ENCODE results near the gene TMEM51. TPM values are rescaled to one million over a fixed set of nuclear protein-coding genes. Genes with fewer than 3 reads are reported as not detected.
A peak's percentile ranks its signal among the peaks of the same experiment; 100 is the strongest.

The TMEM51 gene
- total and polyA plus RNA-seq, 10 of the 15 experiments (the other 5 are each of a cell fraction or from before 2014, with no cell fraction given) = 0.55 to 4.8 (median 3.1) TPM

DNA sequence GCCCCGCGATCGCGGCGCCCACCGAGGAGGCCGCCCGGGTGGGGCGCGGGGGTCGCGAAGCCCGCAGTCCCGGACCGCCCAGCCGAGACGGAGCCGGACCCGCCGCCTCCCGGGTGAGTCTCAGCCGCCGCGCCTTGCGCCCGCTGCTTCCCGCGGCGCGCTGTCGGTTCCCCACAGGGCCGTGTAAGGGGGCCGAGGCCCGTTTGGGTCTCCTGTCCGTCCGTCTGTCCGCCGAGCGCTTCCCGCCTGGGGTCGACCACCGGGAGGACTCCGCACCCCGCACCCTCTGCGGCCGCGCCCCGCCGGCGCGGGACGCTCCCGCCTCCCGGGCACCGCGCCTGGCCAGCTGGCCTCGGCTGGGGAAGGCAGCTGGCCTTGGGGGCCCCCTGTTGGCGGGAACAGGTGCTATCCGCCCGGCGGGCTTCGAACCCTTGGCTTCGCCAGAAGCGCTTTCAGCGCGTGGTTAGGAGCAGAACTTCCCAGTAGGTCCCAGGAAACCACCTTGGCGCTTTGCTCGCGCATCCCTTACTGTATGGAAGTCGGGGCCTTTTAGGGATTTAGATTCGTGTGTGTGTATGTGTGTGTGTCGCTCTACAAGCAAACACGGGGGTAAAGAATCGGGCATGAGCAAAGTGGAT, 414 bp downstream of the TMEM51 start (continued):
- TF ChIP-seq ZNF217 (IDR thresholded peaks at IDR 0.05) = peak; percentile 76
- TF ChIP-seq, protein P1, sequence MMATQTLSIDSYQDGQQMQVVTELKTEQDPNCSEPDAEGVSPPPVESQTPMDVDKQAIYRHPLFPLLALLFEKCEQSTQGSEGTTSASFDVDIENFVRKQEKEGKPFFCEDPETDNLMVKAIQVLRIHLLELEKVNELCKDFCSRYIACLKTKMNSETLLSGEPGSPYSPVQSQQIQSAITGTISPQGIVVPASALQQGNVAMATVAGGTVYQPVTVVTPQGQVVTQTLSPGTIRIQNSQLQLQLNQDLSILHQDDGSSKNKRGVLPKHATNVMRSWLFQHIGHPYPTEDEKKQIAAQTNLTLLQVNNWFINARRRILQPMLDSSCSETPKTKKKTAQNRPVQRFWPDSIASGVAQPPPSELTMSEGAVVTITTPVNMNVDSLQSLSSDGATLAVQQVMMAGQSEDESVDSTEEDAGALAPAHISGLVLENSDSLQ (IDR thresholded peaks at IDR 0.05) = no peak
- no peak for TF ChIP-seq ZSCAN29 (IDR thresholded peaks at IDR 0.05)
- TF ChIP-seq EGR1 (IDR thresholded peaks at IDR 0.05; ENCODE audit: borderline replicate concordance in 1 of 2, low read depth in 2 of 2, low read length in 2 of 2) = no peak
- no peak for TF ChIP-seq JUNB (IDR thresholded peaks at IDR 0.05)
- no peak for TF ChIP-seq SMAD5 (IDR thresholded peaks at IDR 0.05; ENCODE audit: low read depth)
- no peak for TF ChIP-seq RELA (IDR thresholded peaks at IDR 0.05; ENCODE audit: borderline replicate concordance, partially characterized antibody)
- no peak for TF ChIP-seq SRF (IDR thresholded peaks at IDR 0.05; ENCODE audit: low read depth in 2 of 2, low read length in 2 of 2)
- TF ChIP-seq TARDBP (IDR thresholded peaks at IDR 0.05; ENCODE audit: borderline replicate concordance) = no peak
- TF ChIP-seq, protein P2, sequence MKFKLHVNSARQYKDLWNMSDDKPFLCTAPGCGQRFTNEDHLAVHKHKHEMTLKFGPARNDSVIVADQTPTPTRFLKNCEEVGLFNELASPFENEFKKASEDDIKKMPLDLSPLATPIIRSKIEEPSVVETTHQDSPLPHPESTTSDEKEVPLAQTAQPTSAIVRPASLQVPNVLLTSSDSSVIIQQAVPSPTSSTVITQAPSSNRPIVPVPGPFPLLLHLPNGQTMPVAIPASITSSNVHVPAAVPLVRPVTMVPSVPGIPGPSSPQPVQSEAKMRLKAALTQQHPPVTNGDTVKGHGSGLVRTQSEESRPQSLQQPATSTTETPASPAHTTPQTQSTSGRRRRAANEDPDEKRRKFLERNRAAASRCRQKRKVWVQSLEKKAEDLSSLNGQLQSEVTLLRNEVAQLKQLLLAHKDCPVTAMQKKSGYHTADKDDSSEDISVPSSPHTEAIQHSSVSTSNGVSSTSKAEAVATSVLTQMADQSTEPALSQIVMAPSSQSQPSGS (IDR thresholded peaks at IDR 0.05; ENCODE audit: low read length) = no peak
- no peak for TF ChIP-seq RAD51 (IDR thresholded peaks at IDR 0.05)
- no peak for TF ChIP-seq NFIC (IDR thresholded peaks at IDR 0.05; ENCODE audit: low read depth, low read length)
- no peak for TF ChIP-seq BRCA1 (IDR thresholded peaks at IDR 0.05; ENCODE audit: low read depth, low read length)
- TF ChIP-seq, protein P3, sequence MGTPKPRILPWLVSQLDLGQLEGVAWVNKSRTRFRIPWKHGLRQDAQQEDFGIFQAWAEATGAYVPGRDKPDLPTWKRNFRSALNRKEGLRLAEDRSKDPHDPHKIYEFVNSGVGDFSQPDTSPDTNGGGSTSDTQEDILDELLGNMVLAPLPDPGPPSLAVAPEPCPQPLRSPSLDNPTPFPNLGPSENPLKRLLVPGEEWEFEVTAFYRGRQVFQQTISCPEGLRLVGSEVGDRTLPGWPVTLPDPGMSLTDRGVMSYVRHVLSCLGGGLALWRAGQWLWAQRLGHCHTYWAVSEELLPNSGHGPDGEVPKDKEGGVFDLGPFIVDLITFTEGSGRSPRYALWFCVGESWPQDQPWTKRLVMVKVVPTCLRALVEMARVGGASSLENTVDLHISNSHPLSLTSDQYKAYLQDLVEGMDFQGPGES (IDR thresholded peaks at IDR 0.05) = no peak
- TF ChIP-seq NR2F1 (conservative IDR thresholded peaks at IDR 0.05) = peak; percentile 37; the same call in 1 of the 2 replicates
- no peak for TF ChIP-seq NR2C2 (IDR thresholded peaks at IDR 0.05; ENCODE audit: borderline replicate concordance, control insufficient read depth, insufficient read length, low read depth)
- TF ChIP-seq SP1 (IDR thresholded peaks at IDR 0.05; ENCODE audit: low read depth, low read length) = no peak
- no peak for TF ChIP-seq CEBPB (IDR thresholded peaks at IDR 0.05; ENCODE audit: borderline replicate concordance in 1 of 2, low read depth in 2 of 2, low read length in 2 of 2)
- TF ChIP-seq, protein P4, sequence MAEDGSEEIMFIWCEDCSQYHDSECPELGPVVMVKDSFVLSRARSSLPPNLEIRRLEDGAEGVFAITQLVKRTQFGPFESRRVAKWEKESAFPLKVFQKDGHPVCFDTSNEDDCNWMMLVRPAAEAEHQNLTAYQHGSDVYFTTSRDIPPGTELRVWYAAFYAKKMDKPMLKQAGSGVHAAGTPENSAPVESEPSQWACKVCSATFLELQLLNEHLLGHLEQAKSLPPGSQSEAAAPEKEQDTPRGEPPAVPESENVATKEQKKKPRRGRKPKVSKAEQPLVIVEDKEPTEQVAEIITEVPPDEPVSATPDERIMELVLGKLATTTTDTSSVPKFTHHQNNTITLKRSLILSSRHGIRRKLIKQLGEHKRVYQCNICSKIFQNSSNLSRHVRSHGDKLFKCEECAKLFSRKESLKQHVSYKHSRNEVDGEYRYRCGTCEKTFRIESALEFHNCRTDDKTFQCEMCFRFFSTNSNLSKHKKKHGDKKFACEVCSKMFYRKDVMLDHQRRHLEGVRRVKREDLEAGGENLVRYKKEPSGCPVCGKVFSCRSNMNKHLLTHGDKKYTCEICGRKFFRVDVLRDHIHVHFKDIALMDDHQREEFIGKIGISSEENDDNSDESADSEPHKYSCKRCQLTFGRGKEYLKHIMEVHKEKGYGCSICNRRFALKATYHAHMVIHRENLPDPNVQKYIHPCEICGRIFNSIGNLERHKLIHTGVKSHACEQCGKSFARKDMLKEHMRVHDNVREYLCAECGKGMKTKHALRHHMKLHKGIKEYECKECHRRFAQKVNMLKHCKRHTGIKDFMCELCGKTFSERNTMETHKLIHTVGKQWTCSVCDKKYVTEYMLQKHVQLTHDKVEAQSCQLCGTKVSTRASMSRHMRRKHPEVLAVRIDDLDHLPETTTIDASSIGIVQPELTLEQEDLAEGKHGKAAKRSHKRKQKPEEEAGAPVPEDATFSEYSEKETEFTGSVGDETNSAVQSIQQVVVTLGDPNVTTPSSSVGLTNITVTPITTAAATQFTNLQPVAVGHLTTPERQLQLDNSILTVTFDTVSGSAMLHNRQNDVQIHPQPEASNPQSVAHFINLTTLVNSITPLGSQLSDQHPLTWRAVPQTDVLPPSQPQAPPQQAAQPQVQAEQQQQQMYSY (CRISPR knock-in tag; IDR thresholded peaks at IDR 0.05) = no peak
- TF ChIP-seq, protein P5, sequence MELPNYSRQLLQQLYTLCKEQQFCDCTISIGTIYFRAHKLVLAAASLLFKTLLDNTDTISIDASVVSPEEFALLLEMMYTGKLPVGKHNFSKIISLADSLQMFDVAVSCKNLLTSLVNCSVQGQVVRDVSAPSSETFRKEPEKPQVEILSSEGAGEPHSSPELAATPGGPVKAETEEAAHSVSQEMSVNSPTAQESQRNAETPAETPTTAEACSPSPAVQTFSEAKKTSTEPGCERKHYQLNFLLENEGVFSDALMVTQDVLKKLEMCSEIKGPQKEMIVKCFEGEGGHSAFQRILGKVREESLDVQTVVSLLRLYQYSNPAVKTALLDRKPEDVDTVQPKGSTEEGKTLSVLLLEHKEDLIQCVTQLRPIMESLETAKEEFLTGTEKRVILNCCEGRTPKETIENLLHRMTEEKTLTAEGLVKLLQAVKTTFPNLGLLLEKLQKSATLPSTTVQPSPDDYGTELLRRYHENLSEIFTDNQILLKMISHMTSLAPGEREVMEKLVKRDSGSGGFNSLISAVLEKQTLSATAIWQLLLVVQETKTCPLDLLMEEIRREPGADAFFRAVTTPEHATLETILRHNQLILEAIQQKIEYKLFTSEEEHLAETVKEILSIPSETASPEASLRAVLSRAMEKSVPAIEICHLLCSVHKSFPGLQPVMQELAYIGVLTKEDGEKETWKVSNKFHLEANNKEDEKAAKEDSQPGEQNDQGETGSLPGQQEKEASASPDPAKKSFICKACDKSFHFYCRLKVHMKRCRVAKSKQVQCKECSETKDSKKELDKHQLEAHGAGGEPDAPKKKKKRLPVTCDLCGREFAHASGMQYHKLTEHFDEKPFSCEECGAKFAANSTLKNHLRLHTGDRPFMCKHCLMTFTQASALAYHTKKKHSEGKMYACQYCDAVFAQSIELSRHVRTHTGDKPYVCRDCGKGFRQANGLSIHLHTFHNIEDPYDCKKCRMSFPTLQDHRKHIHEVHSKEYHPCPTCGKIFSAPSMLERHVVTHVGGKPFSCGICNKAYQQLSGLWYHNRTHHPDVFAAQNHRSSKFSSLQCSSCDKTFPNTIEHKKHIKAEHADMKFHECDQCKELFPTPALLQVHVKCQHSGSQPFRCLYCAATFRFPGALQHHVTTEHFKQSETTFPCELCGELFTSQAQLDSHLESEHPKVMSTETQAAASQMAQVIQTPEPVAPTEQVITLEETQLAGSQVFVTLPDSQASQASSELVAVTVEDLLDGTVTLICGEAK (IDR thresholded peaks at IDR 0.05; ENCODE audit: borderline replicate concordance) = no peak

All from GM12878 (cell line).